Esophagus (tissue), 2 donors: ENCODE data around the gene OR5J2. TPM values are rescaled to one million over a fixed set of nuclear protein-coding genes. Genes with fewer than 3 reads are reported as not detected.
"Not testable (repeated sequence)": the region's sequence is repeated elsewhere in the genome, so short reads cannot be mapped to it uniquely, and the experiment has no call there.

Experiments used
- H3K27ac ChIP-seq, 2 donors: one replicate each; pipeline ENCODE4 v1.5.1; 2013; ENCODE audit warnings: low read depth in 2 of 2, mild to moderate bottlenecking in 2 of 2, inconsistent platforms in 1 of 2, low read length in 1 of 2, moderate library complexity in 1 of 2
- H3K27me3 ChIP-seq, 2 donors: one replicate each; pipeline ENCODE4 v1.6.1; 2013; ENCODE audit warnings: low read length in 2 of 2, control low read depth in 1 of 2, mild to moderate bottlenecking in 1 of 2; ENCODE audit not compliant: insufficient read depth in 2 of 2, control insufficient read depth in 1 of 2
- H3K36me3 ChIP-seq, 2 donors: one replicate each; pipeline ENCODE4 v1.6.1; 2013; ENCODE audit warnings: low read length in 1 of 2; ENCODE audit not compliant: control insufficient read depth in 2 of 2, insufficient read depth in 2 of 2
- H3K4me1 ChIP-seq, 2 donors: one replicate each; pipeline ENCODE4 v1.6.1; 2013; ENCODE audit warnings: low read length in 1 of 2; ENCODE audit not compliant: control insufficient read depth in 2 of 2, insufficient read depth in 2 of 2
- H3K4me3 ChIP-seq, 2 donors: one replicate each; pipeline ENCODE4 v1.5.1; 2013; ENCODE audit warnings: low read length in 2 of 2, mild to moderate bottlenecking in 2 of 2, low read depth in 1 of 2, moderate library complexity in 1 of 2
- H3K9me3 ChIP-seq, 2 donors: one replicate each; pipeline ENCODE4 v1.6.1; 2013; ENCODE audit warnings: mild to moderate bottlenecking in 2 of 2, low read depth in 1 of 2, low read length in 1 of 2, moderate library complexity in 1 of 2; ENCODE audit not compliant: control insufficient read depth in 2 of 2, insufficient read depth in 1 of 2
- WGBS, 2 donors: extraction: QIAGEN DNeasy Blood & Tissue Kit; methylation state at CpG; one replicate each; pipeline ENCODE4 v1.1.7; 2013; 5-methylcytosine and 5-hydroxymethylcytosine counted together
- polyA plus RNA-seq, 2 donors: library from polyadenylated mRNA; stranded (reverse); fragments of 200-250 nt; gene quantifications; one replicate each; pipeline ENCODE4 v1.2.3, GENCODE V29; 2013
- donor health status: healthy with polysubstance abuse.
- donor health status: Bipolar disorder and iron deficiency.

Gene OR5J2
- polyA plus RNA-seq = not detected

- Histone ChIP-seq H3K4me1 (no peaks in the 10 kb centered on the region), H3K36me3 (no peaks in the 10 kb centered on the region), H3K27me3 (no peaks in the 10 kb centered on the region), H3K27ac (no peak within 1 kb of the TSS), H3K9me3 (peaks cover 0 to 2% of the 10 kb centered on the region in 2 donors), H3K4me3 (no peak within 1 kb of the TSS)
- WGBS, 2 donors = 52 to 65% methylated on average over 1 of the region's 1 CpG
Observed at GRCh38 chr11:56176318-56176717, at the start of gene OR5J2. OR5J2 (plus strand) TSS chr11:56176618; CDS start chr11:56176618, 0 bp downstream.

- H3K9me3 ChIP-seq = no peaks in the 10 kb centered on the region
- H3K36me3 ChIP-seq = no peaks in the 10 kb centered on the region
- no peaks in the 10 kb centered on the region for H3K4me1 ChIP-seq
- no peak within 1 kb of the TSS for H3K27ac ChIP-seq
- no peak within 1 kb of the TSS for H3K4me3 ChIP-seq
- H3K27me3 ChIP-seq = no peaks in the 10 kb centered on the region
Observed at GRCh38 chr11:56140151-56140661, 36.2 kb upstream of the OR5J2 start, which contains the start of gene OR8J3. OR8J3 (minus strand) TSS chr11:56140201; CDS start chr11:56137718, 2,483 bp downstream.

- not testable (repeated sequence) for H3K4me1 ChIP-seq, H3K27ac ChIP-seq, H3K9me3 ChIP-seq, H3K27me3 ChIP-seq, H3K36me3 ChIP-seq, H3K4me3 ChIP-seq
- 88 to 92% methylated on average over 24 to 30 of the region's 30 CpGs for WGBS, 2 donors
Observed at GRCh38 chr11:56143681-56144080, 32.7 kb upstream of the OR5J2 start.

GRCh38 chr11:56151376-56151775, 25.0 kb upstream of the OR5J2 start:
- 63 to 73% methylated on average over 1 of the region's 1 CpG for WGBS, 2 donors
- H3K27me3 ChIP-seq = no peaks in the 10 kb centered on the region
- H3K4me1 ChIP-seq = no peaks in the 10 kb centered on the region
- H3K4me3 ChIP-seq = no peak overlapping the region
- peaks cover 12 to 14% of the 10 kb centered on the region in 2 donors for H3K9me3 ChIP-seq
- H3K27ac ChIP-seq = no peak overlapping the region
- H3K36me3 ChIP-seq = no peaks in the 10 kb centered on the region

GRCh38 chr11:56152333-56152732, 24.1 kb upstream of the OR5J2 start:
- H3K27me3 ChIP-seq = no peaks in the 10 kb centered on the region
- WGBS, 2 donors = 92 to 94% methylated on average over 15 of the region's 15 CpGs
- peaks cover 12 to 14% of the 10 kb centered on the region in 2 donors for H3K9me3 ChIP-seq
- H3K27ac ChIP-seq = no peak overlapping the region
- H3K4me1 ChIP-seq = no peaks in the 10 kb centered on the region
- H3K36me3 ChIP-seq = no peaks in the 10 kb centered on the region
- no peak overlapping the region for H3K4me3 ChIP-seq

GRCh38 chr11:56160217-56160616, 16.2 kb upstream of the OR5J2 start, which contains the start of gene OR8K5:
OR8K5 (minus strand) TSS chr11:56160317; CDS start chr11:56160317, 0 bp downstream.
- 78 to 79% methylated on average over 3 of the region's 3 CpGs for WGBS, 2 donors

GRCh38 chr11:56163804-56164203, 12.6 kb upstream of the OR5J2 start:
- WGBS, 2 donors = 40 to 56% methylated on average over 3 of the region's 3 CpGs
- H3K27me3 ChIP-seq = no peaks in the 10 kb centered on the region

More at GRCh38 chr11:56160217-56160616, 16.2 kb upstream of the OR5J2 start, which contains the start of gene OR8K5:
- no peak within 1 kb of the TSS for H3K4me3 ChIP-seq
- H3K9me3 ChIP-seq = no peaks in the 10 kb centered on the region
- H3K27ac ChIP-seq = no peak within 1 kb of the TSS
- H3K4me1 ChIP-seq = no peaks in the 10 kb centered on the region
- no peaks in the 10 kb centered on the region for H3K36me3 ChIP-seq
- no peaks in the 10 kb centered on the region for H3K27me3 ChIP-seq

GRCh38 chr11:56172256-56172830, 4.1 kb upstream of the OR5J2 start:
- no peak overlapping the region for H3K4me3 ChIP-seq
- no peaks in the 10 kb centered on the region for H3K27me3 ChIP-seq
- H3K9me3 ChIP-seq = no peaks in the 10 kb centered on the region
- no peaks in the 10 kb centered on the region for H3K4me1 ChIP-seq
- 29 to 38% methylated on average over 3 of the region's 3 CpGs for WGBS, 2 donors
- no peak overlapping the region for H3K27ac ChIP-seq
- no peaks in the 10 kb centered on the region for H3K36me3 ChIP-seq

More at GRCh38 chr11:56163804-56164203, 12.6 kb upstream of the OR5J2 start:
- H3K36me3 ChIP-seq = no peaks in the 10 kb centered on the region
- H3K4me1 ChIP-seq = no peaks in the 10 kb centered on the region
- no peaks in the 10 kb centered on the region for H3K9me3 ChIP-seq
- H3K27ac ChIP-seq = no peak overlapping the region
- no peak overlapping the region for H3K4me3 ChIP-seq

- Histone ChIP-seq H3K9me3 (peaks cover 0 to 2% of the 10 kb centered on the region in 2 donors), H3K4me3 (no peak overlapping the region), H3K27ac (no peak overlapping the region), H3K36me3 (no peaks in the 10 kb centered on the region), H3K27me3 (no peaks in the 10 kb centered on the region), H3K4me1 (no peaks in the 10 kb centered on the region)
Observed at GRCh38 chr11:56183459-56183858, 7.0 kb downstream of the OR5J2 start.

GRCh38 chr11:56188602-56189001, 12.2 kb downstream of the OR5J2 start:
- no peak overlapping the region for H3K27ac ChIP-seq
- H3K27me3 ChIP-seq = no peaks in the 10 kb centered on the region
- no peaks in the 10 kb centered on the region for H3K9me3 ChIP-seq
- H3K4me3 ChIP-seq = no peak overlapping the region
- 90 to 94% methylated on average over 3 of the region's 3 CpGs for WGBS, 2 donors
- no peaks in the 10 kb centered on the region for H3K4me1 ChIP-seq
- H3K36me3 ChIP-seq = no peaks in the 10 kb centered on the region
